Measurements from ENCODE around the gene BMERB1. TPM values are rescaled to one million over a fixed set of nuclear protein-coding genes. Genes with fewer than 3 reads are reported as not detected.
A peak's percentile ranks its signal among the peaks of the same experiment; 100 is the strongest.

BMERB1 gene
- total RNA-seq, 1 donor from 2014 or later = 20.1 TPM

- TF ChIP-seq EZH2 (IDR thresholded peaks at IDR 0.05; ENCODE audit: insufficient read depth, low read length) (no peak), CTCF (IDR thresholded peaks at IDR 0.05; ENCODE audit: insufficient read depth, low read depth, low read length) (no peak)
- Histone ChIP-seq H3K27me3 (ENCODE audit: insufficient read depth, low read length) (no peaks in the 10 kb centered on the region), H3K9me3 (ENCODE audit: insufficient read depth, low read depth, low read length) (no peaks in the 10 kb centered on the region), H3K79me2 (ENCODE audit: insufficient read depth, low read length) (no peaks in the 10 kb centered on the region), H3K4me1 (ENCODE audit: insufficient read depth, low read length) (peaks cover 7% of the 10 kb centered on the region), H3K4me3 (ENCODE audit: insufficient read depth, low read depth, low read length) (no peak overlapping the region), H3K9ac (ENCODE audit: low read length) (no peak overlapping the region), H2AFZ (ENCODE audit: low read depth, low read length) (no peak overlapping the region), H4K20me1 (ENCODE audit: insufficient read depth, low read length) (peaks cover 9% of the 10 kb centered on the region), H3K27ac (ENCODE audit: low read depth, low read length) (peak overlapping the region; percentile 22), H3K36me3 (ENCODE audit: insufficient read depth, low read length) (peaks cover 23% of the 10 kb centered on the region), H3K4me2 (ENCODE audit: low read length) (no peak overlapping the region)
- no peaks in the 10 kb centered on the region for H3K27me3 Mint-ChIP-seq (ENCODE audit: low read depth, unreplicated experiment)
- H3K4me3 Mint-ChIP-seq (ENCODE audit: unreplicated experiment) = peak overlapping the region; percentile 4
- FAIRE-seq = no peak
- H3K36me3 Mint-ChIP-seq (ENCODE audit: low read depth, unreplicated experiment) = peaks cover 37% of the 10 kb centered on the region
- peaks cover 2% of the 10 kb centered on the region for H3K9me3 Mint-ChIP-seq (ENCODE audit: unreplicated experiment)
- DNase-seq (ENCODE audit: low read depth) = peak; percentile 74
- peak overlapping the region; percentile 22 for H3K27ac Mint-ChIP-seq (ENCODE audit: unreplicated experiment)
- H3K4me1 Mint-ChIP-seq (ENCODE audit: low read depth, unreplicated experiment) = peaks cover 14% of the 10 kb centered on the region
Measured at GRCh38 chr16:15610369-15610871, 176.0 kb downstream of the BMERB1 start.

GRCh38 chr16:15611610-15612009, 177.2 kb downstream of the BMERB1 start:
- Mint-ChIP-seq H3K9me3 (ENCODE audit: unreplicated experiment) (no peaks in the 10 kb centered on the region), H3K27ac (ENCODE audit: unreplicated experiment) (no peak overlapping the region), H3K4me3 (ENCODE audit: unreplicated experiment) (no peak overlapping the region), H3K36me3 (ENCODE audit: low read depth, unreplicated experiment) (peaks cover 33% of the 10 kb centered on the region), H3K27me3 (ENCODE audit: low read depth, unreplicated experiment) (no peaks in the 10 kb centered on the region), H3K4me1 (ENCODE audit: low read depth, unreplicated experiment) (peaks cover 14% of the 10 kb centered on the region)
- Histone ChIP-seq H3K4me1 (ENCODE audit: insufficient read depth, low read length) (peaks cover 7% of the 10 kb centered on the region), H2AFZ (ENCODE audit: low read depth, low read length) (no peak overlapping the region), H4K20me1 (ENCODE audit: insufficient read depth, low read length) (peaks cover 3% of the 10 kb centered on the region), H3K27ac (ENCODE audit: low read depth, low read length) (peak overlapping the region; percentile 45), H3K4me2 (ENCODE audit: low read length) (peak overlapping the region; percentile 50), H3K9ac (ENCODE audit: low read length) (no peak overlapping the region), H3K4me3 (ENCODE audit: insufficient read depth, low read depth, low read length) (no peak overlapping the region), H3K36me3 (ENCODE audit: insufficient read depth, low read length) (peaks cover 35% of the 10 kb centered on the region), H3K9me3 (ENCODE audit: insufficient read depth, low read depth, low read length) (no peaks in the 10 kb centered on the region), H3K79me2 (ENCODE audit: insufficient read depth, low read length) (no peaks in the 10 kb centered on the region), H3K27me3 (ENCODE audit: insufficient read depth, low read length) (no peaks in the 10 kb centered on the region)
- DNase-seq (ENCODE audit: low read depth) (peak; percentile 94), FAIRE-seq (no peak)
- TF ChIP-seq CTCF (IDR thresholded peaks at IDR 0.05; ENCODE audit: insufficient read depth, low read depth, low read length) (no peak), EZH2 (IDR thresholded peaks at IDR 0.05; ENCODE audit: insufficient read depth, low read length) (no peak)

- Histone ChIP-seq H3K27me3 (ENCODE audit: insufficient read depth, low read length) (no peaks in the 10 kb centered on the region), H3K79me2 (ENCODE audit: insufficient read depth, low read length) (no peaks in the 10 kb centered on the region)
- peaks cover 47% of the 10 kb centered on the region for H3K36me3 Mint-ChIP-seq (ENCODE audit: low read depth, unreplicated experiment)
Measured at GRCh38 chr16:15613676-15614075, 179.3 kb downstream of the BMERB1 start.

More at GRCh38 chr16:15613676-15614075, 179.3 kb downstream of the BMERB1 start:
- DNase-seq (ENCODE audit: low read depth) (no peak), FAIRE-seq (no peak)
- H3K9me3 Mint-ChIP-seq (ENCODE audit: unreplicated experiment) = no peaks in the 10 kb centered on the region
- no peak overlapping the region for H3K4me2 ChIP-seq (ENCODE audit: low read length)
- no peak for TF ChIP-seq EZH2 (IDR thresholded peaks at IDR 0.05; ENCODE audit: insufficient read depth, low read length)
- TF ChIP-seq CTCF (IDR thresholded peaks at IDR 0.05; ENCODE audit: insufficient read depth, low read depth, low read length) = no peak
- H2AFZ ChIP-seq (ENCODE audit: low read depth, low read length) = no peak overlapping the region
- no peak overlapping the region for H3K27ac ChIP-seq (ENCODE audit: low read depth, low read length)
- H3K27ac Mint-ChIP-seq (ENCODE audit: unreplicated experiment) = no peak overlapping the region
- H3K4me3 ChIP-seq (ENCODE audit: insufficient read depth, low read depth, low read length) = no peak overlapping the region
- H3K4me1 ChIP-seq (ENCODE audit: insufficient read depth, low read length) = peaks cover 14% of the 10 kb centered on the region
- no peaks in the 10 kb centered on the region for H4K20me1 ChIP-seq (ENCODE audit: insufficient read depth, low read length)
- peaks cover 17% of the 10 kb centered on the region for H3K4me1 Mint-ChIP-seq (ENCODE audit: low read depth, unreplicated experiment)
- peak overlapping the region; percentile 12 for H3K4me3 Mint-ChIP-seq (ENCODE audit: unreplicated experiment)
- H3K36me3 ChIP-seq (ENCODE audit: insufficient read depth, low read length) = peaks cover 40% of the 10 kb centered on the region
- H3K9me3 ChIP-seq (ENCODE audit: insufficient read depth, low read depth, low read length) = no peaks in the 10 kb centered on the region
- no peak overlapping the region for H3K9ac ChIP-seq (ENCODE audit: low read length)
- H3K27me3 Mint-ChIP-seq (ENCODE audit: low read depth, unreplicated experiment) = no peaks in the 10 kb centered on the region

Measured in astrocyte (in vitro differentiated cells and primary cell).